WTC11 (cell line): ENCODE results near the gene MLST8. TPM values are rescaled to one million over a fixed set of nuclear protein-coding genes. Genes with fewer than 3 reads are reported as not detected.
"Not testable (repeated sequence)": the region's sequence is repeated elsewhere in the genome, so short reads cannot be mapped to it uniquely, and the experiment has no call there.

ENCODE experiments used
- ATAC-seq: fragments of 200-7000 bp; cut with Tn5 transposase; 2 replicates; pipeline ENCODE4 v1.10.0; 2021; ENCODE audit warnings: mild to moderate bottlenecking, moderate library complexity
- CTCF ChIA-PET: fragments of 300-600 bp; sonication (Branson Sonifier 250); formaldehyde crosslinking; loops from one replicate; lab custom pipeline; 2021; ENCODE audit warnings: antibody characterized with exemption; lab: Charles Lee
- POLR2A ChIA-PET: fragments of 350-600 bp; sonication (Branson Sonifier 250); formaldehyde crosslinking; loops from one replicate; lab custom pipeline; 2021; ENCODE audit warnings: antibody characterized with exemption; lab: Charles Lee
- DNase-seq: peaks from one replicate; pipeline ENCODE4 v3.0.0; 2021; ENCODE audit warnings: low spot score
- H3K27ac Mint-ChIP-seq: 2 replicates; pipeline ENCODE4 v1.8.0; 2021; ENCODE audit warnings: mixed read lengths
- H3K27me3 Mint-ChIP-seq: 2 replicates; pipeline ENCODE4 v1.8.0; 2021; ENCODE audit warnings: low read depth, mild to moderate bottlenecking, moderate library complexity, mixed read lengths
- H3K36me3 Mint-ChIP-seq: 2 replicates; pipeline ENCODE4 v1.8.0; 2021; ENCODE audit warnings: mixed read lengths
- H3K4me1 Mint-ChIP-seq: 2 replicates; pipeline ENCODE4 v1.8.0; 2022; ENCODE audit warnings: mixed read lengths
- H3K4me3 Mint-ChIP-seq: 2 replicates; pipeline ENCODE4 v1.8.0; 2021; ENCODE audit warnings: mild to moderate bottlenecking, moderate library complexity, mixed read lengths
- H3K9me3 Mint-ChIP-seq: 2 replicates; pipeline ENCODE4 v1.8.0; 2021; ENCODE audit warnings: mixed read lengths
- ATF1 ChIP-seq: sonication (generic); formaldehyde crosslinking; IDR thresholded peaks from 2 replicates; pipeline ENCODE4 v1.8.1; 2023; ENCODE audit warnings: mild to moderate bottlenecking, moderate library complexity, missing genetic modification reagents
- FOXJ3 ChIP-seq: sonication (generic); formaldehyde crosslinking; IDR thresholded peaks from 2 replicates; pipeline ENCODE4 v1.9.0; 2021; ENCODE audit warnings: missing genetic modification reagents, mild to moderate bottlenecking, borderline replicate concordance
- NFYB ChIP-seq: sonication (generic); formaldehyde crosslinking; conservative IDR thresholded peaks from 2 replicates; pipeline ENCODE4 v1.8.0; 2022; ENCODE audit warnings: low read depth, missing genetic modification reagents
- PRRX2 ChIP-seq: fragments of 250-450 bp; sonication (Bioruptor Pico); IDR thresholded peaks from 2 replicates; pipeline ENCODE4 v1.8.0; 2021; ENCODE audit warnings: mild to moderate bottlenecking
- RELA ChIP-seq: sonication (generic); formaldehyde crosslinking; IDR thresholded peaks from 2 replicates; pipeline ENCODE4 v1.8.1; 2022; ENCODE audit warnings: missing genetic modification reagents, mild to moderate bottlenecking, borderline replicate concordance
- TCF7 ChIP-seq: sonication (generic); formaldehyde crosslinking; IDR thresholded peaks from 2 replicates; pipeline ENCODE4 v1.8.0; 2022; ENCODE audit warnings: mild to moderate bottlenecking, low read depth, missing genetic modification reagents, moderate library complexity
- TEAD1 ChIP-seq: sonication (generic); formaldehyde crosslinking; IDR thresholded peaks from 2 replicates; pipeline ENCODE4 v1.8.0; 2022; ENCODE audit warnings: mild to moderate bottlenecking, missing genetic modification reagents
- ZNF121 ChIP-seq: sonication (generic); formaldehyde crosslinking; IDR thresholded peaks from 2 replicates; pipeline ENCODE4 v1.8.0; 2023; ENCODE audit warnings: missing genetic modification reagents
- ZNF138 ChIP-seq: sonication (generic); formaldehyde crosslinking; conservative IDR thresholded peaks from 2 replicates; pipeline ENCODE4 v1.8.1; 2022; ENCODE audit warnings: mild to moderate bottlenecking, moderate library complexity, missing genetic modification reagents
- total RNA-seq: library from RNA; stranded (reverse); gene quantifications from 3 replicates; pipeline ENCODE4 v1.2.3, GENCODE V29; 2021
- TF ChIP-seq, protein P1 (sequence below): sonication (generic); formaldehyde crosslinking; IDR thresholded peaks from 2 replicates; pipeline ENCODE4 v1.8.1; 2022; ENCODE audit warnings: low read depth, mild to moderate bottlenecking, moderate library complexity, missing genetic modification reagents, borderline replicate concordance
- TF ChIP-seq, protein P2 (sequence below): fragments of 250-450 bp; sonication (Bioruptor Pico); IDR thresholded peaks from 2 replicates; pipeline ENCODE4 v1.9.0; 2021; ENCODE audit warnings: mild to moderate bottlenecking
- TF ChIP-seq, protein P3 (sequence below): fragments of 250-450 bp; sonication (Bioruptor Pico); conservative IDR thresholded peaks from 2 replicates; pipeline ENCODE4 v1.9.0; 2021; ENCODE audit warnings: mild to moderate bottlenecking

The MLST8 gene
- total RNA-seq, 1 experiment from 2014 or later, result 71.6 TPM

GRCh38 chr16:2256531-2257140 lies 51.4 kb downstream of the MLST8 start:
- Mint-ChIP-seq H3K9me3 (no peaks in the 10 kb centered on the region), H3K27me3 (no peaks in the 10 kb centered on the region), H3K27ac (0 out of 2 replicates have a peak overlapping the region, but pooled peaks have one; percentile 11), H3K4me3 (no peak overlapping the region)
- ATAC-seq (no peak), DNase-seq (no peak)
- POLR2A ChIA-PET, result no interaction called here
- CTCF ChIA-PET, result interaction anchor here (0.7 kb wide), 1 partner anchor 62 kb away, joined by 3 read pairs; no protein-coding TSS in a partner anchor
- TF ChIP-seq ZNF121 (CRISPR knock-in tag), result no peak
- TF ChIP-seq, protein P1, sequence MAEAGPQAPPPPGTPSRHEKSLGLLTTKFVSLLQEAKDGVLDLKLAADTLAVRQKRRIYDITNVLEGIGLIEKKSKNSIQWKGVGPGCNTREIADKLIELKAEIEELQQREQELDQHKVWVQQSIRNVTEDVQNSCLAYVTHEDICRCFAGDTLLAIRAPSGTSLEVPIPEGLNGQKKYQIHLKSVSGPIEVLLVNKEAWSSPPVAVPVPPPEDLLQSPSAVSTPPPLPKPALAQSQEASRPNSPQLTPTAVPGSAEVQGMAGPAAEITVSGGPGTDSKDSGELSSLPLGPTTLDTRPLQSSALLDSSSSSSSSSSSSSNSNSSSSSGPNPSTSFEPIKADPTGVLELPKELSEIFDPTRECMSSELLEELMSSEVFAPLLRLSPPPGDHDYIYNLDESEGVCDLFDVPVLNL, result no peak
- no peak for TF ChIP-seq ATF1 (CRISPR knock-in tag)
- TF ChIP-seq, protein P2, sequence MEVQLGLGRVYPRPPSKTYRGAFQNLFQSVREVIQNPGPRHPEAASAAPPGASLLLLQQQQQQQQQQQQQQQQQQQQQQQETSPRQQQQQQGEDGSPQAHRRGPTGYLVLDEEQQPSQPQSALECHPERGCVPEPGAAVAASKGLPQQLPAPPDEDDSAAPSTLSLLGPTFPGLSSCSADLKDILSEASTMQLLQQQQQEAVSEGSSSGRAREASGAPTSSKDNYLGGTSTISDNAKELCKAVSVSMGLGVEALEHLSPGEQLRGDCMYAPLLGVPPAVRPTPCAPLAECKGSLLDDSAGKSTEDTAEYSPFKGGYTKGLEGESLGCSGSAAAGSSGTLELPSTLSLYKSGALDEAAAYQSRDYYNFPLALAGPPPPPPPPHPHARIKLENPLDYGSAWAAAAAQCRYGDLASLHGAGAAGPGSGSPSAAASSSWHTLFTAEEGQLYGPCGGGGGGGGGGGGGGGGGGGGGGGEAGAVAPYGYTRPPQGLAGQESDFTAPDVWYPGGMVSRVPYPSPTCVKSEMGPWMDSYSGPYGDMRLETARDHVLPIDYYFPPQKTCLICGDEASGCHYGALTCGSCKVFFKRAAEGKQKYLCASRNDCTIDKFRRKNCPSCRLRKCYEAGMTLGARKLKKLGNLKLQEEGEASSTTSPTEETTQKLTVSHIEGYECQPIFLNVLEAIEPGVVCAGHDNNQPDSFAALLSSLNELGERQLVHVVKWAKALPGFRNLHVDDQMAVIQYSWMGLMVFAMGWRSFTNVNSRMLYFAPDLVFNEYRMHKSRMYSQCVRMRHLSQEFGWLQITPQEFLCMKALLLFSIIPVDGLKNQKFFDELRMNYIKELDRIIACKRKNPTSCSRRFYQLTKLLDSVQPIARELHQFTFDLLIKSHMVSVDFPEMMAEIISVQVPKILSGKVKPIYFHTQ (CRISPR knock-in tag), result no peak
- TF ChIP-seq TEAD1, result no peak
- no peak for TF ChIP-seq PRRX2 (CRISPR knock-in tag)
- TF ChIP-seq, protein P3, sequence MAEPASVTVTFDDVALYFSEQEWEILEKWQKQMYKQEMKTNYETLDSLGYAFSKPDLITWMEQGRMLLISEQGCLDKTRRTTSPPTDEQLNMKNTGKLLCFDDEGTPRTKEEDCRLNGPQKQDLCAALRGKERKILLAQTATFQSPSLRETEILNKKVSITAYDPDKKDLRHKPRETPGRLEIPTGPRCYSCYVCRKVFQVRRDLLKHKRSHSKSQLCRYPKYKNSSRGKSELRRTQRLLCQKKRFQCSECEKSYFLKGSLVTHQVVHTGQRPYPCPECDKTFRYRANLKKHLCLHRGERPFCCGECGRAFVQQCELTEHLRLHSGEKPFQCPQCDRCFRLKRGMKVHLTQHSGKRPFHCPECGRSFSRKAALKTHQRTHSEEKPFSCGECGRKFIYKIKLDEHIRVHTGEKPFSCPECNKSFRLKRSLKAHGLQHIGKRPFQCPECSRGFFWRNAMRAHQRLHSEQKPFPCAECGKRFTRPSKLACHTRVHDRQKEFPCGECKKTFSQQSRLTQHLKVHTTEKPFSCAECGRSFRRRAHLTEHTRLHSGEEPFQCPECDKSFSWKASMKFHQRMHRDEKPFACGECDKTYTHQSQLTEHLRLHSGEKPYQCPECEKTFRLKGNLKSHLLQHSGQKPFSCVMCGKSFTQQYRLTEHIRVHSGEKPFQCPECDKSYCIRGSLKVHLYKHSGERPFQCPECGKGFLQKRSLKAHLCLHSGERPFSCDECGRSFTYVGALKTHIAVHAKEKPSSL (CRISPR knock-in tag), result no peak
- TF ChIP-seq NFYB, result no peak
- TF ChIP-seq ZNF138 (CRISPR knock-in tag), result no peak
- TF ChIP-seq, all 79 proteins: peak for 0
- peaks cover 9% of the 10 kb centered on the region for H3K4me1 Mint-ChIP-seq
- peaks cover 82% of the 10 kb centered on the region for H3K36me3 Mint-ChIP-seq

DNA sequence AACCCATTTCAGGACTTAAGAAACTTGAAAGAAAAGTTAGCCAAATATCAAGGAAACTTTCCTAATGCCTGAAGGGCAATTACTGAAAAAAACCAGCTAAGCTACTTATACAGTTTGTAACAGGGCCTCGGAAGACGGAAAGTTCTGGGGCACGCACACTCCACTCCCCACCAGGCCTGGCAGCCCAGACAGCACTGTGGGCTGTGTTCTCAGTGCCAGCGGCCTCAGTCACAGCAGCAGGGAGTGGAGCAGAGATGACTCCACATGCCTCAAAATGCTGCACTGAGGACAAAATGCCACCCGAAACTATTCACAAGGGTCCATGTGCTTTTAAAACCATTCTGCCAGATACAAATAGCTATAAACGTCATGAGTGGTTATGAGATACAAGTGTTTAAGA lies 52.5 kb downstream of the MLST8 start:
- Mint-ChIP-seq H3K4me3 (no peak overlapping the region), H3K9me3 (no peaks in the 10 kb centered on the region), H3K36me3 (peaks cover 93% of the 10 kb centered on the region), H3K4me1 (peaks cover 6% of the 10 kb centered on the region; the same call in 1 of the 2 replicates), H3K27me3 (no peaks in the 10 kb centered on the region), H3K27ac (no peak overlapping the region)
- ChIA-PET CTCF (no interaction called here), POLR2A (no interaction called here)
- DNase-seq (no peak), ATAC-seq (no peak)
- TF ChIP-seq TCF7 (CRISPR knock-in tag) (no peak), RELA (CRISPR knock-in tag) (no peak), FOXJ3 (CRISPR knock-in tag) (no peak)
- TF ChIP-seq, protein P3 (CRISPR knock-in tag), result no peak

DNA sequence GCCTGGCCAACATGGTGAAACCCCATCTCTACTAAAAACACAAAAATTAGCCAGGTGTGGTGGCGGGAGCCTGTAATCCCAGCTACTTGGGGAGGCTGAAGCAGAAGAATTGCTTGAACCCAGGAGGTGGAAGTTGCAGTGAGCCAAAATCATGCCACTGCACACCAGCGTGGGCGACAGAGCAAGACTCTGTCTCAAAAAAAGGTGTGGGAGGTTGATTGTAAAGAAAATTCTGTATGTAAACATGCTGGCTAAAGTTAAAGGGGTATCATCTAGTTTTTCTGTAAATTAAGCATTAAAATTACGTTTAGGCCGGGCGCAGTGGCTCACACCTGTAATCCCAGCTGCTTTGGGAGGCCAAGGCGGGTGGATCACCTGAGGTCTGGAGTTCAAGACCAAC lies 53.3 kb downstream of the MLST8 start:
- H3K27ac Mint-ChIP-seq, H3K4me3 Mint-ChIP-seq, ATAC-seq, H3K27me3 Mint-ChIP-seq, CTCF ChIA-PET, H3K4me1 Mint-ChIP-seq, H3K9me3 Mint-ChIP-seq, DNase-seq: not testable (repeated sequence)
- POLR2A ChIA-PET, result interaction anchor here (1.5 kb wide), 1 partner anchor 21 kb away, joined by 3 read pairs; no protein-coding TSS in a partner anchor
- H3K36me3 Mint-ChIP-seq, result peaks cover 93% of the 10 kb centered on the region

Other genes with a start within 250 kb of the MLST8 start
- gene NDUFB10, start 245.9 kb upstream of the MLST8 start, total RNA-seq, result 200 to 228 TPM (median 205 TPM) in 3 replicates
- gene RPS2, start 240.6 kb upstream of the MLST8 start, total RNA-seq, result 4,395 to 4,767 TPM (median 4,632 TPM) in 3 replicates
- gene RNF151, start 238.6 kb upstream of the MLST8 start, total RNA-seq, result 0.31 TPM in 1 of 3 replicates, not detected in the others
- gene TBL3, start 233.4 kb upstream of the MLST8 start, total RNA-seq, result 67.6 to 73.4 TPM (median 71.3 TPM) in 3 replicates
- gene NOXO1, start 224.0 kb upstream of the MLST8 start, total RNA-seq, result 5.7 to 7.7 TPM (median 6.9 TPM) in 3 replicates
- 56.0 to 58.5 TPM (median 57.0 TPM) in 3 replicates for gene GFER, start 221.3 kb upstream of the MLST8 start, total RNA-seq
- 41.5 to 53.5 TPM (median 51.2 TPM) in 3 replicates for gene SYNGR3, start 215.5 kb upstream of the MLST8 start, total RNA-seq
- gene ZNF598, start 195.6 kb upstream of the MLST8 start, total RNA-seq, result 53.9 to 66.4 TPM (median 55.5 TPM) in 3 replicates
- gene NPW, start 185.7 kb upstream of the MLST8 start, total RNA-seq, result 15.2 to 28.6 TPM (median 22.0 TPM) in 3 replicates
- gene NHERF2, start 178.6 kb upstream of the MLST8 start, total RNA-seq, result 23.3 to 31.1 TPM (median 28.0 TPM) in 3 replicates
- 90.5 to 93.4 TPM (median 93.3 TPM) in 3 replicates for gene NTHL1, start 157.6 kb upstream of the MLST8 start, total RNA-seq
- 103 to 134 TPM (median 117 TPM) in 3 replicates for gene TSC2, start 157.5 kb upstream of the MLST8 start, total RNA-seq
- gene PKD1, start 69.6 kb upstream of the MLST8 start, total RNA-seq, result 96.8 to 102 TPM (median 98.9 TPM) in 3 replicates
- 6.2 to 7.3 TPM (median 6.9 TPM) in 3 replicates for gene RAB26, start 56.8 kb upstream of the MLST8 start, total RNA-seq
- gene TRAF7, start 49.7 kb upstream of the MLST8 start, total RNA-seq, result 148 to 159 TPM (median 152 TPM) in 3 replicates
- 9.4 to 15.7 TPM (median 11.3 TPM) in 3 replicates for gene CASKIN1, start 8.8 kb upstream of the MLST8 start, total RNA-seq
- 12.5 to 15.2 TPM (median 13.6 TPM) in 3 replicates for gene BRICD5, start 5.4 kb downstream of the MLST8 start, total RNA-seq
- 38.4 to 40.1 TPM (median 39.5 TPM) in 3 replicates for gene PGP, start 9.4 kb downstream of the MLST8 start, total RNA-seq
- gene E4F1, start 18.1 kb downstream of the MLST8 start, total RNA-seq, result 27.2 to 34.4 TPM (median 27.8 TPM) in 3 replicates
- 0.66 to 1.1 TPM (median 1.0 TPM) in 3 replicates for gene DNASE1L2, start 31.0 kb downstream of the MLST8 start, total RNA-seq
- 100 to 110 TPM (median 106 TPM) in 3 replicates for gene ECI1, start 46.1 kb downstream of the MLST8 start, total RNA-seq
- gene RNPS1, start 62.7 kb downstream of the MLST8 start, total RNA-seq, result 331 to 333 TPM (median 333 TPM) in 3 replicates
- 12.1 to 16.8 TPM (median 15.9 TPM) in 3 replicates for gene ABCA3, start 135.3 kb downstream of the MLST8 start, total RNA-seq
- gene CCNF, start 224.0 kb downstream of the MLST8 start, total RNA-seq, result 53.5 to 65.7 TPM (median 54.7 TPM) in 3 replicates